HG03103 (cell line): Measurements from ENCODE around the gene ETV6.

Experiments used
- ATAC-seq: cut with Tn5 transposase; IDR thresholded peaks from one replicate; pipeline ENCODE4 v1.9.1; 2021; ENCODE audit warnings: low read depth; ENCODE audit not compliant: unreplicated experiment

The ETV6 gene

DNA sequence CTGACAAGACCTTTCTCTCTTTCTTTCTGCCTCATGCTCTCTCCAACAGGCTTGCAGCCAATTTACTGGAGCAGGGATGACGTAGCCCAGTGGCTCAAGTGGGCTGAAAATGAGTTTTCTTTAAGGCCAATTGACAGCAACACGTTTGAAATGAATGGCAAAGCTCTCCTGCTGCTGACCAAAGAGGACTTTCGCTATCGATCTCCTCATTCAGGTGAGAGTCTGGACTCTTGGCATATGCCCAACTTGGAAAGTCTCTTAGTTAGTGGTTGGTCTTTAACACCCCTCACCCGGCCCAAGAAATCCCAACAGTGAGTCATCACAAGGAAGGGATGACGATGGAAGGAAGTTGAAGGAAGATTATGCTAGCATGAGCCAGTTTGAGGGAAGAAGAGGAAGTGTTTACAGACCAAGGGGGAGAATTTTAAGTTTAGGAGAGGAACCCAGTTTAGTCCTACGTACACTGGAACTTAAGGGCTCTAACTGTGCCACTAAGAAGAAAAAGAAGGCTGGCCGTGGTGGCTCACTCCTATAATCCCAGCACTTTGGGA lies 189.7 kb downstream of the ETV6 start:
- ATAC-seq: no peak

GRCh38 chr12:11840366-11840765 lies 190.9 kb downstream of the ETV6 start:
- ATAC-seq: no peak

DNA sequence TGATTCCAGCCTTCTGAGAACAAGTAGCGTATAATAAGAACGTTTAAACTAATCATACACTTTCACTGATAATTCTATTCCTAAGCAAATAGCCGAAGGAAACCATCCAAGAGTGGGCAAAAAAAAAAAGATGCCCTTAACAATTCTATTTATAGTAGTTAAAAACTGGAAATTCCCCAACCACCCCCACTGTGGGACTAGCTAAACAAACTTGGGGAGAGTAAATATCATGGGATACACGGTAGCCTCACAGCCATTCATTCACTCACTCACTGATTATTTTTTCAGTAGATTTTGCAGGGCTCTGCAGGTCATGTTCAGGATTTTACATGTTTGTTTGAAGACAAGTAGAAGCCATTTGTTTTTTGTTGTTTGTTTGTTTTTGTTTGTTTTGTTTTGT lies 197.0 kb downstream of the ETV6 start:
- no peak for ATAC-seq

GRCh38 chr12:11847539-11847938 lies 198.1 kb downstream of the ETV6 start:
- no peak for ATAC-seq

- no peak for ATAC-seq
Measured at GRCh38 chr12:11849757-11850504, 200.5 kb downstream of the ETV6 start.

GRCh38 chr12:11853126-11853525 lies 203.7 kb downstream of the ETV6 start:
- no peak for ATAC-seq

- no peak for ATAC-seq
Measured at GRCh38 chr12:11854011-11854499, 204.6 kb downstream of the ETV6 start.

DNA sequence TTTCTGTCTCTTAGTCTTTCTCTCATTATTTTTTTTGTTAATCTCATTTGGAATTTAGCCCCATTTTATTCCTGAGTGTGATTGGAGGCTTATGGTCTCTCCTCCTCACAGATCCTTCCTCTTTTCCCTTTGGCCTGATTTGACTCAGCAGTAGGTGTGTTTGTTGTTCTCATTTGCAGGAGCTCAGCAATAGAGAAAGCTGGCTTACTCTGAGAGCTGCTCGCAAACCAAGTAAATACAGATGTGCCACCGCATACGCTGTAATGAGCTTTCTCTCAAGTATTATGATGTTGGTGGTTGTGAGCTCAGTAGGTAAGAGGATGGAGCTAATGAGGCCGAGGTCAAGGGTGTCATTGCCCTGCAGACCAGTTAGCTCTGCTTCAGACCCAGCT lies 206.5 kb downstream of the ETV6 start:
- ATAC-seq: peak; percentile 42

DNA sequence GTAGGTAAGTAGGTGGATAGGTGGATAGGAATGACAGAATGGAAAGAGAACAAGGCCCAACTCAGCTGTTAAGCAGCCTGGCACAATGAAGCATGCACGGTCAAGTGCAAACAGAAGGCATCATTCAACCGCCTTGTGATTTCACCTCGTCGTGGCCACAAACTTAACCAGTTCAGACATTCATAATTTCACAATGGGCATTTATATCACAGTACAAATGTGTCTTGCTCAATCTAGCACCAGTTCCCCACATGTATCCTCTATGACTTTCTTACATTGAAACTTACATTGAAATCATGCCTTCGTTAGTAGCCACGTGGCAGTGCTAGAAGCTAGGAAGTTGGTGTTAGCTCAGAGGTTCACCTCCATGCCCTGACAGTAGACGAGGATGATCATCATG lies 207.5 kb downstream of the ETV6 start:
- no peak for ATAC-seq

GRCh38 chr12:11859705-11860425 lies 210.4 kb downstream of the ETV6 start:
- ATAC-seq: no peak

DNA sequence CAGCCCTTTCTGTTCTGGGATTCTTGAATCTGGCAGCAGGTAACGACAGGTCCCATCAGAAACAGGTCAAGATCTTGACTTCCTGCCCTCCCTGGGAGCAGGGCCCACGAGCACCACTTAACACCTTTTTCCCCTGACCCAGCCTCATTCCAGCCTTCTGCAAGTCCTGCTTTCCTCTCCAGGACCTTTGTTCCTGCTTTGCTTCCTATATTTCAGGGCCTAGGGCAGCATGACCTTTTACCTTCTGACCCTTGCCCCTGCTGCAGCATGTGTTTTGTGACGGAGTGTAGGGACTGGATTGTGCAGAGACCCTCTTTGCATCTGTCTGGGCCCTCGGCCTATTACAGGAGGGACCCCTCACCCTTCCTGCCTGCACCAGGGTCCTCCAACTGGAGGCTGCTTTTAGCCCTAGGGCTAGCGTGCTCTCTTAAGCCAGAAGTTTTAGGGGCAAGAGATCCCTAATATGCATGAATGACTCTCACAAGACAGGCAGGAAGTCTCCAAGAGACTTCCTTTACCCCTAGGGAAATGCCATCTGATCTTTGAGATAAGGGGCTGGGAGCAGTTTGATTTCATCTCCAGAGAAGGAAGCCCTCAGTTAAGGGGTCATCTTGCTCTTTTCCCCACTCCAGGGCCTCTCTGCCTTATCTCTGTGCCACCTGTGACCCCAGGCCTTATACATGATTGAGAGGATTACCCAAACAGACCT lies 211.8 kb downstream of the ETV6 start:
- no peak for ATAC-seq

DNA sequence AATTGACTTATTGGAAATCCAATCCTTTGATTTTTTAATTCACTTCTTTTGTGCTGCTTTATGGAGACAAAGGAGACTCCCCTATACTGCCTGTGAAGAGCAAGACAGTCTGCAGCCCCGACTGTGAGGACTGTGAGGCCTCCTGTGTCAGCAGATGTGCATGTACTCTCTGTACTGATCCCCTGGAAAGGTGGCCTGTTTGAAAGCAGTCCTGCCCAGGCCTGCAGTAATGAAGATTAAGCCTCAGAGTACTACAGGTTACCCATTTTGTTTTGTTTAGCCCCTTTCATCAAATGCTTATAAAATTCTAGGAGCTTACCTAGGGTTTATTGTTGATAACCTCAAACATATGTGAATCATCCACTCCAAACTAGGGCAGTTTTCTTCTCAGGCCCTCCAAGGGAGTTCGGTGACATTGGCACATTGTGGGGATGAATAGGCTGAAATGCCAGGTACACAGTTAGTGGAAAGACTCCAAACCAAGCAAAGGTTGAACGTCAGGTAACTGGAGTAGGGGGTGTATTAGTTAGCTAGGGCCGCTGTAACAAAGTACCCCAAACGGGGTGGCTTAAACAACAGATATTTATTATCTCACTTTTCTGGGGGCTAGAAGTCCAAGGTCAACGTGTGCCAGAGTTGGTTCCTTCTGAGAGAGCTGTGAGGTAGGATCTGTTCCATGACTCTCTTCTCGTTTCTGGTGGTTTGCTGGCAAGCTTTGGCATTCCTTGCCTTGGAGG lies 212.6 kb downstream of the ETV6 start:
- ATAC-seq: no peak

GRCh38 chr12:11862798-11863197 lies 213.3 kb downstream of the ETV6 start:
- no peak for ATAC-seq

- no peak for ATAC-seq
Measured at GRCh38 chr12:11863478-11863906, 214.0 kb downstream of the ETV6 start.

- ATAC-seq: no peak
Measured at GRCh38 chr12:11863988-11864387, 214.5 kb downstream of the ETV6 start.

- ATAC-seq: no peak
Measured at GRCh38 chr12:11865824-11866223, 216.3 kb downstream of the ETV6 start.

- no peak for ATAC-seq
Measured at GRCh38 chr12:11868027-11868426, 218.6 kb downstream of the ETV6 start.

- ATAC-seq: no peak
Measured at GRCh38 chr12:11869406-11869805, 219.9 kb downstream of the ETV6 start.

DNA sequence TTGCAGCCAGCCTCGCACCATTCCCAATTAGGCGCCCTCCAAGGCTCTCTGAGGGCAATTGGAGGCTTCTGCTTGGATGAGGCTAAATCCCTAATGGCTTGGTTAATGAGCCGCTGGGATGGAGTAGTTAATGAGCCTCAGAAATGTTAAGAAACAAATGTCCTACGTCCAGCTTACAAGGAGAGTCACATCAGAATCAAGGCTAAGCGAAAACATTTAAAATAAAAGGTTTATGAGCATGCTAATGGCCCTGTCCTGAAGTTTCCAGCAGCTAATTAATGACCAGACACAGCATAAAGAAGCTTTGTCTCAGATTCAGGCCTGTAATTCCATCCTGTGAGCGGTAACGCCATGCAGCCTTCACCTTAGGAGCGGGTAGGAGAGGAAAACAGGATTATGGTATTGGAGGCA lies 220.6 kb downstream of the ETV6 start:
- no peak for ATAC-seq

GRCh38 chr12:11872055-11872454 lies 222.6 kb downstream of the ETV6 start:
- ATAC-seq: no peak
